Ovary (tissue), 3 donors: Measurements from ENCODE around the gene P2RX1.

Experiments used
- EP300 ChIP-seq: sonication (generic); formaldehyde crosslinking; IDR thresholded peaks from one replicate; pipeline ENCODE4 v1.6.1; 2017; ENCODE audit warnings: antibody characterized with exemption
- POLR2A ChIP-seq: fragments of 450-650 bp; IDR thresholded peaks from one replicate; pipeline ENCODE4 v1.6.1; 2017; ENCODE audit warnings: antibody characterized with exemption, mild to moderate bottlenecking, moderate library complexity
- TF ChIP-seq, protein P1 (sequence below), 3 donors: fragments of 450-650 bp in 2 of 3; fragments of 200-600 bp in 1 of 3; IDR thresholded peaks; one replicate each; pipeline versions ENCODE4 v1.5.1 to v1.8.0; 2016 to 2022; ENCODE audit warnings: antibody characterized with exemption in 3 of 3, mild to moderate bottlenecking in 1 of 3
- donor health status: DM: no; HTN: no; CAD: no.

DNA sequence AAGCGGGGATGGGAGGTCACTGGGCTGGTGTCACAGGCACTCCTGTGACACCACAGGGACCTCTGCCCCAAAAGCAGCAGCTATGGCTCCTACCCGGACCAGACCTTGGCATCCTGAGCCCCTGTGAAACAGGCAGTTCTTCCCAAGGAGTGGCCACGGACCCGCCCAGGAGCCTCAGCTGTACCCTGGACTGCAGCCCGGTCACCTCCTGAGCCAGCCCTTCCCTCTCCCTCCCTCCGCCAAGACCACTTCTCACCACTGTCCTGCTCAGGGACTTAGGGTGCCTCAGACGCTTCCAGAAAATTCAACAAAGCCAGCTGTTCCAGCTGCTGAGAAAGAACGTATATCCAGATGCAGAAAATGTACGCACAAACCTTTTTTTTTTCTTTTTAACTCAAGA is 56.3 kb downstream of the P2RX1 start:
- TF ChIP-seq, protein P1, sequence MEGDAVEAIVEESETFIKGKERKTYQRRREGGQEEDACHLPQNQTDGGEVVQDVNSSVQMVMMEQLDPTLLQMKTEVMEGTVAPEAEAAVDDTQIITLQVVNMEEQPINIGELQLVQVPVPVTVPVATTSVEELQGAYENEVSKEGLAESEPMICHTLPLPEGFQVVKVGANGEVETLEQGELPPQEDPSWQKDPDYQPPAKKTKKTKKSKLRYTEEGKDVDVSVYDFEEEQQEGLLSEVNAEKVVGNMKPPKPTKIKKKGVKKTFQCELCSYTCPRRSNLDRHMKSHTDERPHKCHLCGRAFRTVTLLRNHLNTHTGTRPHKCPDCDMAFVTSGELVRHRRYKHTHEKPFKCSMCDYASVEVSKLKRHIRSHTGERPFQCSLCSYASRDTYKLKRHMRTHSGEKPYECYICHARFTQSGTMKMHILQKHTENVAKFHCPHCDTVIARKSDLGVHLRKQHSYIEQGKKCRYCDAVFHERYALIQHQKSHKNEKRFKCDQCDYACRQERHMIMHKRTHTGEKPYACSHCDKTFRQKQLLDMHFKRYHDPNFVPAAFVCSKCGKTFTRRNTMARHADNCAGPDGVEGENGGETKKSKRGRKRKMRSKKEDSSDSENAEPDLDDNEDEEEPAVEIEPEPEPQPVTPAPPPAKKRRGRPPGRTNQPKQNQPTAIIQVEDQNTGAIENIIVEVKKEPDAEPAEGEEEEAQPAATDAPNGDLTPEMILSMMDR (IDR thresholded peaks at IDR 0.05) = no peak
- TF ChIP-seq POLR2A = no peak
- no peak for TF ChIP-seq EP300
